H9 (cell line): ENCODE data around the gene ARHGAP5. TPM values are rescaled to one million over a fixed set of nuclear protein-coding genes. Genes with fewer than 3 reads are reported as not detected.

Experiments
- DNase-seq: peaks from one replicate; pipeline ENCODE4 v3.0.0-alpha.2; 2017
- H2AFZ ChIP-seq: one replicate; pipeline ENCODE4 v1.6.1; 2013; ENCODE audit warnings: mild to moderate bottlenecking, low read length, control low read depth, moderate library complexity
- H2AK5ac ChIP-seq: 2 replicates; pipeline ENCODE4 v1.6.1; 2013; ENCODE audit warnings: low read length, control low read depth, mixed read lengths; ENCODE audit not compliant: insufficient read length
- H2BK120ac ChIP-seq: one replicate; pipeline ENCODE4 v1.6.1; 2013; ENCODE audit warnings: low read depth, mild to moderate bottlenecking, low read length, control low read depth, inconsistent platforms; ENCODE audit not compliant: poor library complexity, severe bottlenecking
- H2BK12ac ChIP-seq: 2 replicates; pipeline ENCODE4 v1.6.1; 2013; ENCODE audit warnings: low read length, control low read depth, mixed read lengths, low read depth; ENCODE audit not compliant: insufficient read length
- H2BK15ac ChIP-seq: 2 replicates; pipeline ENCODE4 v1.6.1; 2013; ENCODE audit warnings: low read depth, low read length, control low read depth
- H2BK20ac ChIP-seq: one replicate; pipeline ENCODE4 v1.6.1; 2013; ENCODE audit warnings: low read depth, mild to moderate bottlenecking, low read length, control low read depth, inconsistent platforms; ENCODE audit not compliant: poor library complexity, severe bottlenecking
- H2BK5ac ChIP-seq: 2 replicates; pipeline ENCODE4 v1.6.1; 2013; ENCODE audit warnings: low read length, control low read depth, mixed read lengths; ENCODE audit not compliant: insufficient read length
- H3K14ac ChIP-seq: 2 replicates; pipeline ENCODE4 v1.6.1; 2013; ENCODE audit warnings: low read length, control low read depth; ENCODE audit not compliant: insufficient read depth
- H3K18ac ChIP-seq: 2 replicates; pipeline ENCODE4 v1.6.1; 2013; ENCODE audit warnings: low read depth, mild to moderate bottlenecking, mixed read lengths, low read length, control low read depth; ENCODE audit not compliant: insufficient read length
- H3K23ac ChIP-seq: 2 replicates; pipeline ENCODE4 v1.6.1; 2013; ENCODE audit warnings: low read length, control low read depth, mixed read lengths, low read depth; ENCODE audit not compliant: insufficient read length
- H3K23me2 ChIP-seq: 2 replicates; pipeline ENCODE4 v1.6.1; 2013; ENCODE audit warnings: low read depth, mild to moderate bottlenecking, mixed read lengths, low read length, control low read depth; ENCODE audit not compliant: insufficient read length, poor library complexity, severe bottlenecking
- H3K27ac ChIP-seq: 2 replicates; pipeline ENCODE4 v1.5.1; 2013; ENCODE audit warnings: low read length, control low read depth, mixed read lengths, low read depth; ENCODE audit not compliant: insufficient read length
- H3K27me3 ChIP-seq: 2 replicates; pipeline ENCODE4 v1.6.1; 2013; ENCODE audit warnings: low read length, control low read depth, inconsistent platforms; ENCODE audit not compliant: insufficient read depth
- H3K4ac ChIP-seq: 2 replicates; pipeline ENCODE4 v1.6.1; 2013; ENCODE audit warnings: low read depth, mild to moderate bottlenecking, control low read depth, inconsistent platforms, low read length, moderate library complexity
- H3K4me1 ChIP-seq: 2 replicates; pipeline ENCODE4 v1.6.1; 2013; ENCODE audit warnings: low read length, control low read depth, inconsistent platforms; ENCODE audit not compliant: insufficient read depth
- H3K4me2 ChIP-seq: 2 replicates; pipeline ENCODE4 v1.6.1; 2013; ENCODE audit warnings: low read length, control low read depth, mixed read lengths; ENCODE audit not compliant: insufficient read length, insufficient read depth
- H3K56ac ChIP-seq: 2 replicates; pipeline ENCODE4 v1.6.1; 2013; ENCODE audit warnings: low read depth, mild to moderate bottlenecking, mixed read lengths, low read length, control low read depth; ENCODE audit not compliant: insufficient read length
- H3K79me1 ChIP-seq: 2 replicates; pipeline ENCODE4 v1.6.1; 2013; ENCODE audit warnings: low read depth, mild to moderate bottlenecking, moderate library complexity, low read length, control low read depth, inconsistent platforms; ENCODE audit not compliant: insufficient read depth, poor library complexity, severe bottlenecking
- H3K79me2 ChIP-seq: 2 replicates; pipeline ENCODE4 v1.6.1; 2013; ENCODE audit warnings: low read length, control low read depth, inconsistent platforms; ENCODE audit not compliant: insufficient read depth
- H3K9ac ChIP-seq: 2 replicates; pipeline ENCODE4 v1.6.1; 2013; ENCODE audit warnings: low read length, control low read depth, mixed read lengths; ENCODE audit not compliant: insufficient read length; ENCODE audit errors: extremely low read depth
- H3K9me3 ChIP-seq: one replicate; pipeline ENCODE4 v1.6.1; 2013; ENCODE audit warnings: low read depth, low read length, inconsistent platforms; ENCODE audit not compliant: control insufficient read depth
- H3T11ph ChIP-seq: one replicate; pipeline ENCODE4 v1.6.1; 2013; ENCODE audit warnings: mild to moderate bottlenecking, low read length, control low read depth, inconsistent platforms
- H4K20me1 ChIP-seq: one replicate; pipeline ENCODE4 v1.6.1; 2013; ENCODE audit not compliant: control insufficient read depth, insufficient read length, insufficient read depth
- H4K5ac ChIP-seq: 2 replicates; pipeline ENCODE4 v1.6.1; 2013; ENCODE audit warnings: low read depth, mild to moderate bottlenecking, mixed read lengths, low read length, control low read depth; ENCODE audit not compliant: insufficient read length
- H4K8ac ChIP-seq: replicated peaks from 2 replicates; pipeline ENCODE4 v1.6.1; 2013; ENCODE audit warnings: low read length, control low read depth, mixed read lengths, low read depth; ENCODE audit not compliant: insufficient read length
- H4K91ac ChIP-seq: 2 replicates; pipeline ENCODE4 v1.6.1; 2013; ENCODE audit warnings: low read depth, mild to moderate bottlenecking, moderate library complexity, mixed read lengths, low read length, control low read depth; ENCODE audit not compliant: insufficient read length
- H3K27ac Mint-ChIP-seq, 3 experiments: 2 replicates in 2 of 3; 3 replicates in 1 of 3; pipeline ENCODE4 v1.8.0; 2020 to 2021; ENCODE audit warnings: mixed read lengths in 3 of 3, mild to moderate bottlenecking in 1 of 3, moderate library complexity in 1 of 3
- H3K27me3 Mint-ChIP-seq: 2 replicates; pipeline ENCODE4 v1.8.0; 2021; ENCODE audit warnings: low read depth, mild to moderate bottlenecking, moderate library complexity, mixed read lengths
- H3K36me3 Mint-ChIP-seq, 3 experiments: 2 replicates in 2 of 3; 3 replicates in 1 of 3; pipeline ENCODE4 v1.8.0; 2020 to 2021; ENCODE audit warnings: low read depth in 3 of 3, mixed read lengths in 3 of 3; ENCODE audit not compliant: insufficient read depth in 1 of 3
- H3K4me1 Mint-ChIP-seq, 2 experiments: 2 replicates each; pipeline ENCODE4 v1.8.0; 2020; ENCODE audit warnings: mixed read lengths in 2 of 2
- H3K4me3 Mint-ChIP-seq, 2 experiments: 2 replicates in 1 of 2; 3 replicates in 1 of 2; pipeline ENCODE4 v1.8.0; 2020 to 2021; ENCODE audit warnings: mild to moderate bottlenecking in 2 of 2, mixed read lengths in 2 of 2, moderate library complexity in 1 of 2
- H3K9me3 Mint-ChIP-seq, 2 experiments: 2 replicates in 1 of 2; 3 replicates in 1 of 2; pipeline ENCODE4 v1.8.0; 2020; ENCODE audit warnings: mild to moderate bottlenecking in 2 of 2, mixed read lengths in 2 of 2, moderate library complexity in 1 of 2
- WGBS: extraction: QIAGEN DNeasy Blood & Tissue Kit; methylation state at CpG from one replicate; pipeline ENCODE4 v1.1.7; 2013; ENCODE audit warnings: missing lambda C conversion rate, low lambda C conversion rate, mixed read lengths; ENCODE audit not compliant: insufficient read length; ENCODE audit errors: extremely low coverage; 5-methylcytosine and 5-hydroxymethylcytosine counted together
- total RNA-seq: library from RNA; stranded (reverse); gene quantifications from 2 replicates; pipeline ENCODE4 v1.2.1, GENCODE V29; 2021
- TF ChIP-seq, protein P1 (sequence below): fragments of 200-600 bp; sonication (generic); conservative IDR thresholded peaks from 3 replicates; pipeline ENCODE4 v1.8.0; 2021; ENCODE audit warnings: antibody characterized with exemption, mild to moderate bottlenecking

Gene ARHGAP5
- total RNA-seq, 1 experiment from 2014 or later = 73.8 TPM

DNA sequence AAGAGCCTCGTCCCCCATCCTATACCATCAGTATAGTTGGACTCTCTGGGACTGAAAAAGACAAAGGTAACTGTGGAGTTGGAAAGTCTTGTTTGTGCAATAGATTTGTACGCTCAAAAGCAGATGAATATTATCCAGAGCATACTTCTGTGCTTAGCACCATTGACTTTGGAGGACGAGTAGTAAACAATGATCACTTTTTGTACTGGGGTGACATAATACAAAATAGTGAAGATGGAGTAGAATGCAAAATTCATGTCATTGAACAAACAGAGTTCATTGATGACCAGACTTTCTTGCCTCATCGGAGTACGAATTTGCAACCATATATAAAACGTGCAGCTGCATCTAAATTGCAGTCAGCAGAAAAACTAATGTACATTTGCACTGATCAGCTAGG is 13.6 kb downstream of the ARHGAP5 start:
- no peak overlapping the region for H2AK5ac ChIP-seq
- H3K4me1 ChIP-seq = no peaks in the 10 kb centered on the region; the same call in 1 of the 2 replicates
- no peak overlapping the region for H3K4me2 ChIP-seq
- no peak overlapping the region for H4K5ac ChIP-seq
- peaks cover 4% of the 10 kb centered on the region; the same call in 1 of the 2 replicates for H3K79me2 ChIP-seq
- no peak overlapping the region for H4K91ac ChIP-seq
- H2BK20ac ChIP-seq = no peak overlapping the region
- H3K79me1 ChIP-seq = no peaks in the 10 kb centered on the region
- no peaks in the 10 kb centered on the region for H4K20me1 ChIP-seq
- no peak overlapping the region for H3K18ac ChIP-seq
- H4K8ac ChIP-seq = no peak overlapping the region
- no peak for DNase-seq
- H3K4me3 Mint-ChIP-seq = no peak overlapping the region
- no peak overlapping the region for H3K27ac Mint-ChIP-seq
- H3K9ac ChIP-seq = no peak overlapping the region
- no peak overlapping the region for H3K27ac ChIP-seq
- H3K23me2 ChIP-seq = no peaks in the 10 kb centered on the region
- H2BK120ac ChIP-seq = no peak overlapping the region
- H3T11ph ChIP-seq = no peak overlapping the region
- H3K23ac ChIP-seq = no peak overlapping the region
- H3K4me1 Mint-ChIP-seq = peaks cover 17 to 18% of the 10 kb centered on the region in 2 experiments
- no CpG with 5 or more reads among the region's 6 CpGs for WGBS
- H3K14ac ChIP-seq = no peak overlapping the region
- H3K9me3 Mint-ChIP-seq = no peaks in the 10 kb centered on the region
- no peak overlapping the region for H3K56ac ChIP-seq
- H2BK15ac ChIP-seq = no peak overlapping the region
- no peaks in the 10 kb centered on the region for H3K27me3 Mint-ChIP-seq
- no peak overlapping the region for H3K4ac ChIP-seq
- no peaks in the 10 kb centered on the region for H3K9me3 ChIP-seq
- H2BK5ac ChIP-seq = no peak overlapping the region
- no peaks in the 10 kb centered on the region for H3K27me3 ChIP-seq
- H2AFZ ChIP-seq = no peak overlapping the region
- TF ChIP-seq, protein P1, sequence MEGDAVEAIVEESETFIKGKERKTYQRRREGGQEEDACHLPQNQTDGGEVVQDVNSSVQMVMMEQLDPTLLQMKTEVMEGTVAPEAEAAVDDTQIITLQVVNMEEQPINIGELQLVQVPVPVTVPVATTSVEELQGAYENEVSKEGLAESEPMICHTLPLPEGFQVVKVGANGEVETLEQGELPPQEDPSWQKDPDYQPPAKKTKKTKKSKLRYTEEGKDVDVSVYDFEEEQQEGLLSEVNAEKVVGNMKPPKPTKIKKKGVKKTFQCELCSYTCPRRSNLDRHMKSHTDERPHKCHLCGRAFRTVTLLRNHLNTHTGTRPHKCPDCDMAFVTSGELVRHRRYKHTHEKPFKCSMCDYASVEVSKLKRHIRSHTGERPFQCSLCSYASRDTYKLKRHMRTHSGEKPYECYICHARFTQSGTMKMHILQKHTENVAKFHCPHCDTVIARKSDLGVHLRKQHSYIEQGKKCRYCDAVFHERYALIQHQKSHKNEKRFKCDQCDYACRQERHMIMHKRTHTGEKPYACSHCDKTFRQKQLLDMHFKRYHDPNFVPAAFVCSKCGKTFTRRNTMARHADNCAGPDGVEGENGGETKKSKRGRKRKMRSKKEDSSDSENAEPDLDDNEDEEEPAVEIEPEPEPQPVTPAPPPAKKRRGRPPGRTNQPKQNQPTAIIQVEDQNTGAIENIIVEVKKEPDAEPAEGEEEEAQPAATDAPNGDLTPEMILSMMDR = no peak
- H3K36me3 Mint-ChIP-seq = peaks cover 16 to 42% (median 38%) of the 10 kb centered on the region in 3 experiments; a peak in 5 of 7 replicates
- H2BK12ac ChIP-seq = no peak overlapping the region
